Upper lobe of right lung (tissue), 1 donor: Measurements from ENCODE around the gene OSM. TPM values are rescaled to one million over a fixed set of nuclear protein-coding genes. Genes with fewer than 3 reads are reported as not detected.

Experiments used
- ATAC-seq: fragments of 200-7000 bp; cut with Tn5 transposase; one replicate; pipeline ENCODE4 v1.9.1; 2020; ENCODE audit warnings: mild to moderate bottlenecking, moderate library complexity
- DNase-seq: peaks from one replicate; pipeline ENCODE4 v3.0.0-alpha.2; 2020
- H3K27ac ChIP-seq: fragments of 200-600 bp; one replicate; pipeline ENCODE4 v1.8.0; 2022
- H3K27me3 ChIP-seq: fragments of 200-600 bp; one replicate; pipeline ENCODE4 v1.8.0; 2022; ENCODE audit warnings: mild to moderate bottlenecking
- H3K36me3 ChIP-seq: fragments of 200-600 bp; one replicate; pipeline ENCODE4 v1.8.0; 2022
- H3K4me1 ChIP-seq: fragments of 200-600 bp; one replicate; pipeline ENCODE4 v1.8.0; 2022
- H3K4me3 ChIP-seq: fragments of 200-600 bp; one replicate; pipeline ENCODE4 v1.8.0; 2022; ENCODE audit warnings: mild to moderate bottlenecking
- H3K9me3 ChIP-seq: fragments of 200-600 bp; one replicate; pipeline ENCODE4 v1.8.0; 2022
- intact Hi-C: fragments of 100-400 bp; cut with DNase I; formaldehyde crosslinking; loops from one replicate; pipeline ENCODE4 v1.11.0; 2022
- total RNA-seq: library from RNA; stranded (reverse); fragmentation: NEBNext Ultra II Directional; extraction: Animal tissue kit (Norgen Biotek cat#: 25700); gene quantifications from one replicate; pipeline ENCODE4 v1.2.1, GENCODE V29; 2021
- TF ChIP-seq, protein P1 (sequence below): fragments of 200-600 bp; IDR thresholded peaks from one replicate; pipeline ENCODE4 v1.8.0; 2022; ENCODE audit warnings: antibody characterized with exemption
- donor health status: DM: no; HTN: yes; CAD: no; lungs with severe emphysema.

Gene OSM
- total RNA-seq, 1 donor from 2014 or later: 1.6 TPM

GRCh38 chr22:30246814-30247376 lies 19.8 kb downstream of the OSM start:
- H3K9me3 ChIP-seq: no peaks in the 10 kb centered on the region
- peak overlapping the region; percentile 42 for H3K27ac ChIP-seq
- no peak for ATAC-seq
- peak overlapping the region; percentile 54 for H3K4me3 ChIP-seq
- no peaks in the 10 kb centered on the region for H3K36me3 ChIP-seq
- TF ChIP-seq, protein P1, sequence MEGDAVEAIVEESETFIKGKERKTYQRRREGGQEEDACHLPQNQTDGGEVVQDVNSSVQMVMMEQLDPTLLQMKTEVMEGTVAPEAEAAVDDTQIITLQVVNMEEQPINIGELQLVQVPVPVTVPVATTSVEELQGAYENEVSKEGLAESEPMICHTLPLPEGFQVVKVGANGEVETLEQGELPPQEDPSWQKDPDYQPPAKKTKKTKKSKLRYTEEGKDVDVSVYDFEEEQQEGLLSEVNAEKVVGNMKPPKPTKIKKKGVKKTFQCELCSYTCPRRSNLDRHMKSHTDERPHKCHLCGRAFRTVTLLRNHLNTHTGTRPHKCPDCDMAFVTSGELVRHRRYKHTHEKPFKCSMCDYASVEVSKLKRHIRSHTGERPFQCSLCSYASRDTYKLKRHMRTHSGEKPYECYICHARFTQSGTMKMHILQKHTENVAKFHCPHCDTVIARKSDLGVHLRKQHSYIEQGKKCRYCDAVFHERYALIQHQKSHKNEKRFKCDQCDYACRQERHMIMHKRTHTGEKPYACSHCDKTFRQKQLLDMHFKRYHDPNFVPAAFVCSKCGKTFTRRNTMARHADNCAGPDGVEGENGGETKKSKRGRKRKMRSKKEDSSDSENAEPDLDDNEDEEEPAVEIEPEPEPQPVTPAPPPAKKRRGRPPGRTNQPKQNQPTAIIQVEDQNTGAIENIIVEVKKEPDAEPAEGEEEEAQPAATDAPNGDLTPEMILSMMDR: no peak
- peaks cover 16% of the 10 kb centered on the region for H3K4me1 ChIP-seq
- intact Hi-C loops: no loop called here
- H3K27me3 ChIP-seq: peaks cover 11% of the 10 kb centered on the region
- DNase-seq: no peak

- TF ChIP-seq, protein P1: peak; percentile 17
- DNase-seq (no peak), ATAC-seq (peak; percentile 42)
- peaks cover 16% of the 10 kb centered on the region for H3K4me1 ChIP-seq
- H3K27me3 ChIP-seq: peaks cover 11% of the 10 kb centered on the region
- no peaks in the 10 kb centered on the region for H3K36me3 ChIP-seq
- intact Hi-C loops: no loop called here
- peak within 1 kb of the TSS; percentile 42 for H3K27ac ChIP-seq
- H3K9me3 ChIP-seq: no peaks in the 10 kb centered on the region
- peak within 1 kb of the TSS; percentile 54 for H3K4me3 ChIP-seq
Measured at GRCh38 chr22:30245985-30246813, 20.5 kb downstream of the OSM start, which contains the start of gene LIF. Gene LIF, minus strand, starts transcription at chr22:30246759. Its CDS starts 64 bp downstream, at chr22:30246695.

DNA sequence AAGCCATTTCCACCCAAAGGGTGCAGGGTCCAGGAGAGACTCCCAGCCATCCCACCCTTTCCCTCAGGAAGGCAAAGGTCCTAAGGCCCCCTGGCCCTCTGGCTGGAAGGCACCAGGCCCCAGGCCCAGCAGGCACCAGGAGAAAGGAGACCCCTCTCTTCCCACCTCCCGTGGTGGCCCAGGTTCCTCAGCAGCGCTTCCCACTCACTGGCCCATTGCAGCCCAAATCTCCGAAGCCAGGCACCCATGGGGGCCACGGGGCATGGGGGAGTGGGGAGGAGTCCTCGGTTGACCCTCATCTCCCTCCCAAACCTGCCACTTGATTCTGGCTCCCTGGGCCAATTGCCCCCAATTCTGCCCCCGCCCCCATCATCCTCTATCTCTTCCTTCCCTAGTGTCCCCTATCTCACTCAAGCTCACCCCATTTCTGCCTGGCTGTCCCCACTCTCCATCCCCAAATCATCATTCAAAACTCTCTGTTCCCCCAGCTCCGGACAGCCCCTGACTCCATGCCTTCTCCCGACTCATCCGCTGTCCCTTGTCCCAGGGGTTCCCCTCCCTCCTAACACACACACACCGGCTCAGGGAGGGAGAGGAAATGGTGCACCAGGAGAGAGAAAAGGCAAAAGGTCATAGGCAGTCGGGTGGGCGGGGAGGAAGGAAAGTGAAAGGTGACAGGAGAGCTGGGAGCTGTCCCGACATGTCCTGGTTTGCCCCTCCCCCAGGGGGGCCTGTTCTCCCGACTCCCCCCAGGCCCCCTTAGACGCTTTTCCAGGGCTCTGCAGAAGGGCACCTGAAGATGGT lies 21.3 kb downstream of the OSM start:
- Histone ChIP-seq H3K36me3 (no peaks in the 10 kb centered on the region), H3K4me1 (peaks cover 16% of the 10 kb centered on the region), H3K9me3 (no peaks in the 10 kb centered on the region), H3K4me3 (peak overlapping the region; percentile 54), H3K27ac (peak overlapping the region; percentile 42), H3K27me3 (peaks cover 11% of the 10 kb centered on the region)
- DNase-seq (no peak), ATAC-seq (peak; percentile 4)
- intact Hi-C loops: no loop called here
- TF ChIP-seq, protein P1: no peak

- Histone ChIP-seq H3K4me1 (peaks cover 16% of the 10 kb centered on the region), H3K4me3 (no peak overlapping the region), H3K27me3 (peaks cover 11% of the 10 kb centered on the region), H3K27ac (no peak overlapping the region), H3K36me3 (no peaks in the 10 kb centered on the region), H3K9me3 (no peaks in the 10 kb centered on the region)
- intact Hi-C loops: no loop called here
- DNase-seq: no peak
- ATAC-seq: no peak
- TF ChIP-seq, protein P1: no peak
Measured at GRCh38 chr22:30244641-30245040, 22.0 kb downstream of the OSM start.

GRCh38 chr22:30244066-30244465 lies 22.6 kb downstream of the OSM start:
- TF ChIP-seq, protein P1: no peak
- Histone ChIP-seq H3K27ac (no peak overlapping the region), H3K27me3 (peaks cover 11% of the 10 kb centered on the region), H3K9me3 (no peaks in the 10 kb centered on the region), H3K4me3 (no peak overlapping the region), H3K4me1 (peaks cover 14% of the 10 kb centered on the region), H3K36me3 (no peaks in the 10 kb centered on the region)
- intact Hi-C loops: no loop called here
- ATAC-seq: no peak
- DNase-seq: no peak
